ENCODE results near the gene FAM174C.

The FAM174C gene

DNA sequence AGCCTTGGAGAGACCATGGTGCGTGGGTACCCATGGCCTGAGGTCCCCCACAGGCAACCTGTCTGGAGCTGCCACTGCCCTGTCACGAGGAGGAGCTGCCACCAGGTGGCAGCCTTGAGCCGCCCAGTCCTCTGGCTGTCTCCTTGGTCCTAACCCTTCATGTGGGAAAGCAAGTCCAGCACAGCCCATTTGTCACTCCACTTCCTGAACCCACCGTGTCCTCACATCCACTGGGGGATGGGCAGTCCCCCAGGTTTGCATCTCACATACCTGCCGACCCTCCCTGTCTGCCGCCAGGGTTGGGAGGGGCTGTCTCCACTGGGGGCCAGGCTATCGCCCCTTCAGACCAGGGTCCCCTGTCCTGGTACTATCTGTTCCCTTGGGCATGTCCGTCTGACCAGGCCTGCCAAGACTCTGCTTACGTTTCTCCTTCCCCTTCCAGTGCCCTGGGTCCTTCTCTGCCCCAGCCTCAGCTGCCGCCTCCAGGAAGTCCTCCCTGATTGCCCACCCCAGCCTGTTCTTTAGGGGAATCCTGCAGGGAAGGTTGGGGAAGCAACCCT lies 4.5 kb downstream of the FAM174C start:
- H3K4me3 ChIP-seq (ENCODE audit: low read depth, low read length): no peak overlapping the region
- peak; percentile 83 for DNase-seq (ENCODE audit: low read depth, low spot score)
- in situ Hi-C loops (cut with HindIII; ENCODE audit: low sequenced_read_pairs): no loop called here
- TF ChIP-seq, protein P1, sequence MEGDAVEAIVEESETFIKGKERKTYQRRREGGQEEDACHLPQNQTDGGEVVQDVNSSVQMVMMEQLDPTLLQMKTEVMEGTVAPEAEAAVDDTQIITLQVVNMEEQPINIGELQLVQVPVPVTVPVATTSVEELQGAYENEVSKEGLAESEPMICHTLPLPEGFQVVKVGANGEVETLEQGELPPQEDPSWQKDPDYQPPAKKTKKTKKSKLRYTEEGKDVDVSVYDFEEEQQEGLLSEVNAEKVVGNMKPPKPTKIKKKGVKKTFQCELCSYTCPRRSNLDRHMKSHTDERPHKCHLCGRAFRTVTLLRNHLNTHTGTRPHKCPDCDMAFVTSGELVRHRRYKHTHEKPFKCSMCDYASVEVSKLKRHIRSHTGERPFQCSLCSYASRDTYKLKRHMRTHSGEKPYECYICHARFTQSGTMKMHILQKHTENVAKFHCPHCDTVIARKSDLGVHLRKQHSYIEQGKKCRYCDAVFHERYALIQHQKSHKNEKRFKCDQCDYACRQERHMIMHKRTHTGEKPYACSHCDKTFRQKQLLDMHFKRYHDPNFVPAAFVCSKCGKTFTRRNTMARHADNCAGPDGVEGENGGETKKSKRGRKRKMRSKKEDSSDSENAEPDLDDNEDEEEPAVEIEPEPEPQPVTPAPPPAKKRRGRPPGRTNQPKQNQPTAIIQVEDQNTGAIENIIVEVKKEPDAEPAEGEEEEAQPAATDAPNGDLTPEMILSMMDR (IDR thresholded peaks at IDR 0.05; ENCODE audit: low read depth, low read length): peak; percentile 96

DNA sequence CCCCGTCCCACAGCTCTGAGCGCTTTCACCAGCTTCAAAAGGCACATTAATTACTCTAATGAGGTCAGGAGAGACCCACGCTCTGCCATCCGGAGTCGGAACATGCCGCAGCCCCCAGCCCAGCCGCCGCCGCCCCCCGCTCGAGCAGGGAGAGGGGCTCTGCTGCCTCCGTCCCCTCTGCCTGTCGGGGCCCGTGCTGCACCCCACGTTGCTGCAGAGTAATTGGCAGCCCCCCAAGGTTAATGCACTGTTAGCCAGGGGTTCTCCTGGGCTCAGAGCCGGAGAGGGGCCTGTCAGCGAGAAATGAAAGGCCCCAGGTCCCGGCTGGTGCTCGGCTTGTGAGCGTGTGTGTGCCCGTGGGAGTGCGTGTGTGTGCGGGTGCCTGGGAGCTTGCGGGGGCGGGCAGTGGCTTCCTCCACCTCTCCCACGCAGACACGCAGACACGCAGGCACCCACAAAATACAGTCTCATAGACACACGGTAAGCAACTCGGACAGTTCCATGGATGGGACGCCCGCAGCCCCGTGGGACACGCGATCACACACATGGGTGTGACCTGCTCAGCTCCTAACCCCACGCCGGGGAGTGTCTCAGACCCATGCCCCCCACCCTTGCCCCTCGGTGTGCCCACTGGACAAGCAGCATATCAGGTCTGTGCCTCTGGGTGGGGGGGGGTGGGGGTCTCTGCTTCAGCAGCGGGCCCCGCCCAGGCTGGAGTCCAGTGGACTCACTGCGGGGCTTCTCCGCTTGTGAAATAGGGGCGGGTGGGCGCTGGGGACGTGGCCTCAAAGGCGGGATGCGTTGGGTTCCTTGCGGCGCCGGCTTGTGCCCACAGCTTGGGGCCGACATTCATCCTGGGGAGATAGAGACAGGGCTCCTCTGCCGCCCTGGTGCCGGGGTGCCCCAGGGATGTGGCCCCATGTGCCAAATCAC lies 5.6 kb downstream of the FAM174C start:
- no peak overlapping the region for H3K4me3 ChIP-seq (ENCODE audit: low read depth, low read length)
- TF ChIP-seq, protein P1 (IDR thresholded peaks at IDR 0.05; ENCODE audit: low read depth, low read length): no peak

DNA sequence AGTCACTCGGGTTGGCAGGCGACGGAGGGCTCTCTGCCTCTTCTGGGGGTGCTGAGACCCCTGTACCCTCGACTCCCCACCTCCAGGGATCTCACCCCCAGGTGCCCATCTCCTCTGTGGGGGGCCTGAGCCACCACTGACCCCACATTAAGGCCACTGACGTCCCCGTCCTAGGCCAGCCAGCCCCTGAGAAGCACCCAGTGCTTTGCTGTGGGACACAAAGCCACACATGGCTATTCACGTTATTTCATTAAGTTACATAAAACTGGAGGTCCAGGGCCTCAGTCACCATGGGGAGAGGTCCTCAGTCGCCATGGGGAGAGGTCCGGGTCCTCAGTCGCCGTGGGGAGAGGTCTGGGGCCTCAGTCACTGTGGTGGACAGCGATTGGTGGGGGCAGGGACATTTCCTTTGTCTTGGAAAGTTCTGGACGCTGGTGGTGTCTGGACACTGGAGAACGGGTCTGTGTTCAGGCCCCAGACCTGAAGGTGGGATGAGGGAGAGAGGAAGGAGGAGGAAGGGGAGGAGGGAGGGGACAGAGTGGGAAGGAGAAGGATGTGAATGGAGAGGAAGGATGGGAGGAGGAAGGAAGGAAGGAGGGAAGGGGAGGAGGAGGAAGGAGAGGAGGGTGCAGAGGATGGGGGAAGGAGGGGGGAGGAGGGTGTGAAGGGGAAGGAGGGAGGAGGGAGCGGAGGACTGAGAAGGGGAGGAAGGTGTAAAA lies 6.4 kb downstream of the FAM174C start:
- no peak for DNase-seq (ENCODE audit: low read depth, low spot score)

More for the DNA sequence above, 5.6 kb downstream of the FAM174C start:
- no peak for DNase-seq (ENCODE audit: low read depth, low spot score)
- in situ Hi-C loops (cut with HindIII; ENCODE audit: low sequenced_read_pairs): no loop called here

DNA sequence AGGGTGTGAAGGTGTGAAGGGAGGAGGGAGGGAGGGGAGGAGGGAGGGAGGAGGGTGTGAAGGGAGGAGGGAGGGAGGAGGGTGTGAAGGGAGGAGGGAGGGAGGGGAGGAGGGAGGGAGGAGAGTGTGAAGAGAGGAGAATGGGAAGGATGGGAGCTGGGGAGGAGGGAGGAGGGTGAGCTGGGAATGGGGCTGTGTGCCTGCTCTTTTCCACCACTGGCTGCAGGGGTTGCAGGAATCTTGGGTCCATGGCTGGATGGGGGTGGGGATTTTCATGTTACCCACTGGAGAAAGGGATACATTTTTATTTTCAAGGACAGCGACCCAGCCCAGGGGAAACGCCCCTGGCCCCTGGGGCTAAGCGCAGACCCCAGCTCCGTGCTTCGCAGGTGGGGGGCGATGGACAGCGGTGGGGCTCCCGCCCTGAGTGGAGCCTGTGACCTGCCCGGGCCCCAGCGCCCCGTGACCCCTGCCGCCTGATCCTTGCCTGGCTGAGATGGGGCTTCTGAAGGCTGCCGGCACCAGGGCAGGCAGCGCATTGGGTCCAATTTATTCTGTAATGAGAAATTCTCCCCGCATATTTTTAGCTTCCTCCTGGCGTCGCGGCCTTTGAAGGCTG lies 7.4 kb downstream of the FAM174C start:
- TF ChIP-seq, protein P1 (IDR thresholded peaks at IDR 0.05; ENCODE audit: low read depth, low read length): no peak
- DNase-seq (ENCODE audit: low read depth, low spot score): no peak
- in situ Hi-C loops (cut with HindIII; ENCODE audit: low sequenced_read_pairs): no loop called here
- no peak overlapping the region for H3K4me3 ChIP-seq (ENCODE audit: low read depth, low read length)

More for the DNA sequence above, 6.4 kb downstream of the FAM174C start:
- no peak overlapping the region for H3K4me3 ChIP-seq (ENCODE audit: low read depth, low read length)
- TF ChIP-seq, protein P1 (IDR thresholded peaks at IDR 0.05; ENCODE audit: low read depth, low read length): no peak
- in situ Hi-C loops (cut with HindIII; ENCODE audit: low sequenced_read_pairs): no loop called here

DNA sequence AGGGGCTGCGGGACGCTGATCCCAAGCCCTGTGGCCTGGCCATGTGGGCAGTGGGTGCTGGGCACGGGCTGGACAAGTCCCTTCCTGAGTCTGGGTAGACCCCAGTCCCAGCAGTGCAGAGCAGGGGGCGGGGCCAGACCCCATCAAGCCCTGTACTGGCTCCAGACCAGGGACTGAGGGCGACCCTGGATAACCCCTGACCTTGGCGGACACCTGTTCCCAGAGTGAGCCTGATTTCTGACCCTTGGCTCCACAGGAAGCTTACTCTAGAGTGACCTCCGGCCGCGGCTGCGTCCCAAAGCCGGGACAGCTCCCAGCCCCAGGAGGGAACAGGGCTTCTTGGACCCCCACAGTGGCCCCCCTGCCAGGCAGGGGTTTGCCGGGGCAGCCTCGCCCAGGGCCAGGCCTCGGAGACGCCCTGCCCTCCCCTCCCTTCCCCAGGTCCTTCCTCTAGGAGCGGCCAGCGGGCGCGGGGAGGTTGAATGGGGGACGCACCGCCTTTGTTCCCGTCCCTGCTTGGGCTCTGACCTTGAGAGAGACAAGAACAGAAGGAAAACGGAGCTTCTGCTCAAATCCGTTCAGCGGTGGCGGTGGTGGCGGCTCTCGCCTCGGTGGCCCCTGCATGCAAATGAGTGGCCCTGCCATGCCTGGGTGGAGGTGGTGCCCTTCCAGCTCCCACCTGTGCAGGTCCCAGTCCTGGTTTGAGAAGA lies 8.0 kb downstream of the FAM174C start:
- no peak for DNase-seq (ENCODE audit: low read depth, low spot score)
- TF ChIP-seq, protein P1 (IDR thresholded peaks at IDR 0.05; ENCODE audit: low read depth, low read length): no peak
- in situ Hi-C loops (cut with HindIII; ENCODE audit: low sequenced_read_pairs): no loop called here
- H3K4me3 ChIP-seq (ENCODE audit: low read depth, low read length): no peak overlapping the region

DNA sequence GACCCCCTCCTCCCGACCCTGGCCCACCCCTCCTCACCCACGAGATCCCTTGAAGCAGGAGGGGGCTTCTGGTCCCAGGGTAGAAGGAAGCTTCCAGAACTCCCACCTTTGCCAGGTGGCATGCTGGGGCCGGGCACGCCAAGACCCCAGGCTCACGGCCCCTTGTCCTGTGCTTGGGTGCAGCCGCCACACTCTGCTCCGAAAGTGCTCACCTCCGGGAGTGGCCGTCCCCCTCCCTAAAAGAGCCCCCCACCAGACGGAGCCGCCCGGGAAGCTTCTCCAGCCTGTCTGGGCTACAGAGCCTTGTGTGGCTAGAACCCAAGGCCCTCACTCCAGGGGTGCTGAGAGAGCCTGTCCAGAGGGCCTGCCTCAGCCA lies 8.6 kb downstream of the FAM174C start:
- in situ Hi-C loops (cut with HindIII; ENCODE audit: low sequenced_read_pairs): no loop called here
- DNase-seq (ENCODE audit: low read depth, low spot score): no peak
- H3K4me3 ChIP-seq (ENCODE audit: low read depth, low read length): no peak overlapping the region
- TF ChIP-seq, protein P1 (IDR thresholded peaks at IDR 0.05; ENCODE audit: low read depth, low read length): no peak
